ENCODE data around the gene RNU6-1. TPM values are rescaled to one million over a fixed set of nuclear protein-coding genes. Genes with fewer than 3 reads are reported as not detected.

The RNU6-1 gene
- total and polyA plus RNA-seq, 7 donors: not detected

DNA sequence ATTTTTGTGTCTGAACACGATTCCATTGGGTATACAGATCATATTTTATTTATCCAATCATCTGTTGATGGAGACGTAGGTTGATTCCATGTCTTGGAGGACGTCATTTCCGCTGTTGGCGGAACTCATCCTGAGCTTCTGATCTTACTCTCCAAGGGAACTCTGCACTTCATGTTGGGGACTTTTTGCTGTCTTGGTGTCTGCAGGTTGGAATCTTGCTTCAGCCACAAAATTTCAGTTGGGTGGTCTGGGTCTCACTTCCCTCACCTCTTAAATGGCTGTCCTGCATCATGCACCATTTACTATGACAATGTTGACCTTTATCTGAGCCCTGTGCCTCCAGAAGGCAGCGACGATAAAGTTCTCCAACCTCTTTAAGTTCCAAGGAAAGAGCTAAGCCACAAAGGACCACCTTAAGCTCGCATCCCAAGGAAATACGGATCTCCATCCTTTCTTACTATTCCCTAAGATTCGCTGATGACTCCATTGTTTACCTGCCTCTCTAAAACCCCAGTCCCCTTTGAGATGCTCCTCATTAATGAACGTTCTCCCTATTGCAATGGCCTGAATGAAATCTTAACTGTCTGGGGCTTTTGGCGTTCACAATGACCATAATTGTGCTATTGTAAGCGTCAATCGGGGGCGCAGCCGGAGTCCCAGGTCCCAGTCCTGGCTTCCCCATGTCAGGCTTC, 23.1 kb upstream of the RNU6-1 start:
- Histone ChIP-seq H3K27ac (peak overlapping the region; percentile 66 to 82 (median 74)), H3K4me3 (peak overlapping the region in 3 of 4 donors; percentile 34 to 47 (median 45)), H3K27me3 (no peaks in the 10 kb centered on the region), H3K9me3 (no peaks in the 10 kb centered on the region), H3K4me1 (peaks cover 0 to 24% (median 8%) of the 10 kb centered on the region in 4 donors), H3K36me3 (no peaks in the 10 kb centered on the region)
- DNase-seq: no peak
- WGBS, 2 donors: 56 to 58% methylated on average over 16 of the region's 16 CpGs
- intact Hi-C loops (cut with DNase I): loop anchor here (2.0 to 5.0 kb wide), 4 partner anchors 54 to 348 kb away; partner anchors contain the start of gene PIAS1
- TF ChIP-seq POLR2AphosphoS5 (IDR thresholded peaks at IDR 0.05) (no peak), CTCF (IDR thresholded peaks at IDR 0.05) (no peak), EP300 (IDR thresholded peaks at IDR 0.05) (no peak), POLR2A (IDR thresholded peaks at IDR 0.05) (no peak)

- Histone ChIP-seq H3K4me1 (peaks cover 0 to 32% (median 10%) of the 10 kb centered on the region in 4 donors), H3K36me3 (no peaks in the 10 kb centered on the region), H3K9me3 (no peaks in the 10 kb centered on the region), H3K4me3 (no peak overlapping the region), H3K27me3 (no peaks in the 10 kb centered on the region), H3K27ac (no peak overlapping the region)
- WGBS, 2 donors: 95% methylated on average over 3 of the region's 3 CpGs
- TF ChIP-seq CTCF (IDR thresholded peaks at IDR 0.05): no peak
- TF ChIP-seq POLR2A (IDR thresholded peaks at IDR 0.05): no peak
- TF ChIP-seq POLR2AphosphoS5 (IDR thresholded peaks at IDR 0.05): no peak
- TF ChIP-seq EP300 (IDR thresholded peaks at IDR 0.05): no peak
- no peak for DNase-seq
- intact Hi-C loops (cut with DNase I): loop anchor here (2.0 to 5.0 kb wide), 4 partner anchors 55 to 349 kb away; partner anchors contain the start of gene PIAS1
Measured at GRCh38 chr15:67861983-67862382, 22.1 kb upstream of the RNU6-1 start.

- Histone ChIP-seq H3K27me3 (no peaks in the 10 kb centered on the region), H3K36me3 (no peaks in the 10 kb centered on the region), H3K9me3 (no peaks in the 10 kb centered on the region), H3K4me1 (peaks cover 0 to 39% (median 8%) of the 10 kb centered on the region in 4 donors), H3K4me3 (no peak overlapping the region), H3K27ac (no peak overlapping the region)
- no peak for TF ChIP-seq POLR2AphosphoS5 (IDR thresholded peaks at IDR 0.05)
- TF ChIP-seq POLR2A (IDR thresholded peaks at IDR 0.05): no peak
- no peak for TF ChIP-seq CTCF (IDR thresholded peaks at IDR 0.05)
- TF ChIP-seq EP300 (IDR thresholded peaks at IDR 0.05): no peak
- intact Hi-C loops (cut with DNase I): no loop called here
- WGBS, 2 donors: 57 to 79% methylated on average over 5 of the region's 5 CpGs
- no peak for DNase-seq
Measured at GRCh38 chr15:67859331-67859946, 19.6 kb upstream of the RNU6-1 start.

DNA sequence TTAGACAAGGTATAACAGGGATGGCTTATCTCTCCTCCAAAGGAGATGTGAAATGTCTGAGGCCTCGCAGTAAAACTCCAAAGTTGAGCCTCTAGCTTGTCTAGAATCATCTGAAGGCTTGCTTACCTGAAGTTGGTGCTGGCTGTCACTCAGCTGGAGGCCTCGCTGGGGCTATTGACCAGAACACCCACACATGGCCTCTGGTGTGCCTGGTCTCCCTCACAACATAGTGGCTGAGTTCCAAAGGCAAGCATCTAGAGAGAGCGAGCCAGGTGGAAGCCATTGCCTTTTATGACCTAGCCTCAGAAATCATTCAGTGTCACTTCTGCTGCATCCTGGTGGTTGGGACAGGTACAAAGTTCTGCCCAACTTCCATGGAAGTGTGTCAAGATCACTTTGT, 17.4 kb upstream of the RNU6-1 start:
- intact Hi-C loops (cut with DNase I): no loop called here
- DNase-seq: no peak
- peaks cover 0 to 25% (median 2%) of the 10 kb centered on the region in 4 donors for H3K4me1 ChIP-seq
- 47 to 76% methylated on average over 3 of the region's 3 CpGs for WGBS, 2 donors
- no peak overlapping the region for H3K4me3 ChIP-seq
- peak overlapping the region in 1 of 4 donors; percentile 12 for H3K27ac ChIP-seq
- H3K27me3 ChIP-seq: no peaks in the 10 kb centered on the region
- TF ChIP-seq POLR2A (IDR thresholded peaks at IDR 0.05) (no peak), POLR2AphosphoS5 (IDR thresholded peaks at IDR 0.05) (peak in 2 of 4 donors; percentile 23 to 30), EP300 (IDR thresholded peaks at IDR 0.05) (no peak), CTCF (IDR thresholded peaks at IDR 0.05) (no peak)
- H3K36me3 ChIP-seq: no peaks in the 10 kb centered on the region
- no peaks in the 10 kb centered on the region for H3K9me3 ChIP-seq

Measured in sigmoid colon (tissue), 7 donors.